B cell (primary cell): ENCODE measurements around the gene SLC6A6. TPM values are rescaled to one million over a fixed set of nuclear protein-coding genes. Genes with fewer than 3 reads are reported as not detected.

Experiments
- ATAC-seq: fragments of 200-7000 bp; cut with Tn5 transposase; one replicate; pipeline ENCODE4 v1.10.0; 2021; ENCODE audit warnings: low read depth, mild to moderate bottlenecking, moderate number of reproducible peaks, moderate library complexity
- CTCF ChIA-PET: fragments of 350-600 bp; sonication (Branson Sonifier 250); formaldehyde crosslinking; loops from one replicate; lab custom pipeline; 2021; ENCODE audit warnings: antibody characterized with exemption, inconsistent platforms; lab: Charles Lee
- POLR2A ChIA-PET: fragments of 350-600 bp; sonication (Branson Sonifier 250); formaldehyde crosslinking; loops from one replicate; lab custom pipeline; 2021; ENCODE audit warnings: antibody characterized with exemption; lab: Charles Lee
- DNase-seq: peaks from one replicate; pipeline ENCODE4 v3.0.0; 2013
- H2AFZ ChIP-seq: 2 replicates; pipeline ENCODE4 v1.6.1; 2012; ENCODE audit warnings: mild to moderate bottlenecking, low read depth, low read length; ENCODE audit not compliant: insufficient read depth, poor library complexity, severe bottlenecking
- H3K27ac ChIP-seq, 2 donors: 1 replicate in 1 of 2; 2 replicates in 1 of 2; pipeline ENCODE4 v1.5.1; 2012 to 2013; ENCODE audit warnings: low read length in 2 of 2, mild to moderate bottlenecking in 2 of 2, moderate library complexity in 1 of 2
- H3K27me3 ChIP-seq, 4 experiments: fragments of 200-600 bp in 1 of 4; sonication (generic) in 1 of 4; replicated peaks in 1 of 4; 1 replicate in 2 of 4; 2 replicates in 2 of 4; pipeline versions ENCODE4 v1.6.1 to v1.7.0; 2013 to 2016; ENCODE audit warnings: low read length in 3 of 4, mild to moderate bottlenecking in 2 of 4, mixed read lengths in 1 of 4, moderate library complexity in 1 of 4; ENCODE audit not compliant: insufficient read depth in 4 of 4, control insufficient read depth in 3 of 4; ENCODE audit errors: control extremely low read depth in 1 of 4
- H3K36me3 ChIP-seq, 2 experiments: replicated peaks in 1 of 2; 1 replicate in 1 of 2; 2 replicates in 1 of 2; pipeline versions ENCODE4 v1.6.1 to v1.7.1; 2013; ENCODE audit warnings: low read length in 1 of 2; ENCODE audit not compliant: insufficient read depth in 2 of 2, control insufficient read depth in 1 of 2; ENCODE audit errors: control extremely low read depth in 1 of 2, extremely low read depth in 1 of 2
- H3K4me1 ChIP-seq, 2 donors: fragments of 200-600 bp in 1 of 2; sonication (generic) in 1 of 2; 1 replicate in 1 of 2; 2 replicates in 1 of 2; pipeline versions ENCODE4 v1.5.1 to v1.6.1; 2013 to 2017; ENCODE audit warnings: low read length in 2 of 2; ENCODE audit not compliant: control insufficient read depth in 2 of 2, insufficient read depth in 2 of 2
- H3K4me2 ChIP-seq: replicated peaks from 2 replicates; pipeline ENCODE3; 2012; ENCODE audit warnings: mild to moderate bottlenecking, low read depth, low read length; ENCODE audit not compliant: poor library complexity, severe bottlenecking
- H3K4me3 ChIP-seq, 5 experiments: fragments of 200-600 bp in 1 of 5; sonication (generic) in 1 of 5; 1 replicate in 3 of 5; 2 replicates in 2 of 5; pipeline versions ENCODE4 v1.5.1 to v1.7.0; 2011 to 2016; ENCODE audit warnings: low read length in 4 of 5, mild to moderate bottlenecking in 4 of 5, low read depth in 2 of 5, control low read depth in 1 of 5, moderate library complexity in 1 of 5; ENCODE audit not compliant: insufficient read depth in 1 of 5; ENCODE audit errors: control extremely low read depth in 1 of 5, extremely low read depth in 1 of 5
- H3K79me2 ChIP-seq: fragments of 200-600 bp; sonication (generic); one replicate; pipeline ENCODE4 v1.6.0; 2016; ENCODE audit warnings: low read length; ENCODE audit not compliant: control insufficient read depth, insufficient read depth
- H3K9ac ChIP-seq: fragments of 200-600 bp; sonication (generic); 2 replicates; pipeline ENCODE4 v1.6.1; 2017; ENCODE audit warnings: mild to moderate bottlenecking, low read length, moderate library complexity
- H3K9me3 ChIP-seq, 3 donors: one replicate each; pipeline versions ENCODE4 v1.6.1 to v1.7.1; 2013; ENCODE audit warnings: low read length in 2 of 3; ENCODE audit not compliant: control insufficient read depth in 2 of 3, insufficient read depth in 1 of 3; ENCODE audit errors: control extremely low read depth in 1 of 3
- H4K20me1 ChIP-seq: 2 replicates; pipeline ENCODE4 v1.6.0; 2012; ENCODE audit warnings: mild to moderate bottlenecking, low read length; ENCODE audit not compliant: insufficient read depth, control insufficient read depth, poor library complexity, severe bottlenecking
- H3K27ac Mint-ChIP-seq: one replicate; pipeline ENCODE4 v1.8.0; 2021; ENCODE audit warnings: mixed read lengths
- H3K27me3 Mint-ChIP-seq: one replicate; pipeline ENCODE4 v1.8.0; 2021; ENCODE audit warnings: mixed read lengths
- H3K4me1 Mint-ChIP-seq: one replicate; pipeline ENCODE4 v1.8.0; 2021; ENCODE audit warnings: mixed read lengths
- H3K4me3 Mint-ChIP-seq: one replicate; pipeline ENCODE4 v1.8.0; 2021; ENCODE audit warnings: mixed read lengths
- H3K9me3 Mint-ChIP-seq: one replicate; pipeline ENCODE4 v1.8.0; 2022; ENCODE audit warnings: mixed read lengths; ENCODE audit not compliant: insufficient read depth
- EZH2 ChIP-seq: IDR thresholded peaks from 2 replicates; pipeline ENCODE4 v1.6.1; 2012; ENCODE audit warnings: borderline replicate concordance, low read depth, mild to moderate bottlenecking, moderate library complexity, low read length; ENCODE audit not compliant: insufficient read depth, poor library complexity, severe bottlenecking
- WGBS: methylation state at CpG from one replicate; pipeline ENCODE4 v1.1.5; 2013; ENCODE audit warnings: missing lambda C conversion rate; ENCODE audit not compliant: insufficient coverage; 5-methylcytosine and 5-hydroxymethylcytosine counted together
- intact Hi-C: fragments of 100-400 bp; cut with micrococcal nuclease; formaldehyde crosslinking; loops from one replicate; pipeline ENCODE4 v1.10.0; 2022
- polyA plus RNA-seq: library from polyadenylated mRNA; depleted of rRNA; stranded (reverse); fragments of >200 nt; gene quantifications from 2 replicates; pipeline ENCODE4 v1.2.3, GENCODE V29; 2012
- total RNA-seq, 2 donors: library from RNA; stranded (reverse); fragments of 120-200 nt in 1 of 2; gene quantifications; 1 replicate in 1 of 2; 2 replicates in 1 of 2; pipeline versions ENCODE4 v1.2.3 to v1.2.4, GENCODE V29; 2013 to 2022
- TF ChIP-seq, protein P1 (sequence below): fragments of 200-600 bp; IDR thresholded peaks from one replicate; pipeline ENCODE4 v1.8.0; 2022; ENCODE audit warnings: antibody characterized with exemption, mild to moderate bottlenecking

Gene SLC6A6
- total and polyA plus RNA-seq, 2 donors (not counting 1 experiment from before 2014, with no cell fraction given) = 34.2 to 48.7 TPM

DNA sequence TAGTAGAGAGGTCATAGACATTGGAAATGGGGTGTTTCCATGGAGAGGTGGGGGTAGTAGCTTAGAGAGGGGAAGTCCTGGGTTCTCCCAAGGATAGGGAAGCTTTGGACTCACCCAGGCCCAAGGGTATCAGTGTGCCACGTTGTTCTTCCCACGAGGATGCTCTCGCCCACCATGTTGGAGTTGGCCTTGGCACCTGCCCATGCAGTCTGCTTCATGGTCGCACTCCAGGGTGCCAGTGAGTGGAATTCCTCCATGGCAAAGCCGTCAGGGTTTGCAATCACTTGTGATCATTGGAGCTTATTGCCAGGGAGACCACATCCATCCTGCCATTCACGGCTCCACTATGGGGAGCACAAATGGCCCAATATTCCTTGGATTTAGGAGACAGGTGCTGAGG, 77.2 kb downstream of the SLC6A6 start:
- DNase-seq = no peak
- no peak for ATAC-seq
- POLR2A ChIA-PET = no interaction called here

DNA sequence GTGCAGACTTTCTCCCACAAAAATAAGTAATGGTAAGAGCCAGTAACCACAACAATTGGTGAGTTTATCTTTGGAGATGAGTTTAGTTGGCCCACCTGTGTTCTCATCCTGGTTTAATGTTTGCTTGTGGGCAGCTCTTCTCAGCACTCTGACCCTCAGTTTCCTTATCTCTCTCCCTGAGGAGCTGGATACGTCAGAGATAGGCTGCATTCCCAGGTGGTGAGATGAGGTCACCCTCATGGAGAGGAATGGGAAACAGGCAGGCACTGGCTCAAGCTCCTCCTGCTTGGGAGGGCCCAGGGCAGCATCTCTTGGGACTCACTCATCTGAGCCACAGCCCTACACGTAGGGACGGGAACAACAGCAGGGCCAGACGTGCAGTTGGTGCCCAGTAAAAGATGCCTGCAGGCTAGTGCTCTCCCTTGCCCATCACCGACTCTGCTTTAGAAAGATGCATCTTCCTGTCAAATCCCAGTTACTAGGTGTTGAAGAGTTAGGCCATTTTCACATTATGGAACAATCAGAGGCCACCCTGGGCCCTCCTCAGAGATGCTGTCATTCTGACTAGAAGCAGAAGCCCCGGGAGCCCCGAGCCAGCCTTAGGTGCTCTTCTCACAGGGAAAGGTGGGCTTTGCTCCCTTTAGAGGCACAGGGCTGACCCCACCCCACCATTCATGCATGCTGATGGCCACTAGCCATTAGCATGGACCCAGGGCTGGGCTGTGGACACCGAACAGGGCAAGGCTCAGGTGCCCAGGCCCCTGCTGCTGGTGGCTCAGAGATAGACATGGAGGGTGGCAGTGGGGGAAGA, 78.0 kb downstream of the SLC6A6 start:
- no peak overlapping the region for H3K27ac ChIP-seq
- H3K4me1 ChIP-seq = no peaks in the 10 kb centered on the region
- H2AFZ ChIP-seq = no peak overlapping the region
- Mint-ChIP-seq H3K27me3 (no peaks in the 10 kb centered on the region), H3K9me3 (no peaks in the 10 kb centered on the region), H3K4me3 (no peak overlapping the region), H3K4me1 (no peaks in the 10 kb centered on the region), H3K27ac (no peak overlapping the region)
- no peak overlapping the region for H3K4me2 ChIP-seq
- H3K79me2 ChIP-seq = no peaks in the 10 kb centered on the region
- WGBS = 98% methylated on average over 8 of the region's 8 CpGs
- no peaks in the 10 kb centered on the region for H3K27me3 ChIP-seq
- no peaks in the 10 kb centered on the region for H4K20me1 ChIP-seq
- no peak overlapping the region for H3K9ac ChIP-seq
- H3K4me3 ChIP-seq = no peak overlapping the region
- ChIA-PET POLR2A (no interaction called here), CTCF (interaction anchor here (2.5 kb wide), 1 partner anchor 13 kb away, joined by 8 read pairs; no protein-coding TSS in a partner anchor)
- ATAC-seq = no peak
- peaks cover 0 to 91% of the 10 kb centered on the region in 2 experiments for H3K36me3 ChIP-seq
- no peaks in the 10 kb centered on the region for H3K9me3 ChIP-seq
- no peak for DNase-seq
- intact Hi-C loops = no loop called here
- no peak for TF ChIP-seq EZH2
- TF ChIP-seq, protein P1, sequence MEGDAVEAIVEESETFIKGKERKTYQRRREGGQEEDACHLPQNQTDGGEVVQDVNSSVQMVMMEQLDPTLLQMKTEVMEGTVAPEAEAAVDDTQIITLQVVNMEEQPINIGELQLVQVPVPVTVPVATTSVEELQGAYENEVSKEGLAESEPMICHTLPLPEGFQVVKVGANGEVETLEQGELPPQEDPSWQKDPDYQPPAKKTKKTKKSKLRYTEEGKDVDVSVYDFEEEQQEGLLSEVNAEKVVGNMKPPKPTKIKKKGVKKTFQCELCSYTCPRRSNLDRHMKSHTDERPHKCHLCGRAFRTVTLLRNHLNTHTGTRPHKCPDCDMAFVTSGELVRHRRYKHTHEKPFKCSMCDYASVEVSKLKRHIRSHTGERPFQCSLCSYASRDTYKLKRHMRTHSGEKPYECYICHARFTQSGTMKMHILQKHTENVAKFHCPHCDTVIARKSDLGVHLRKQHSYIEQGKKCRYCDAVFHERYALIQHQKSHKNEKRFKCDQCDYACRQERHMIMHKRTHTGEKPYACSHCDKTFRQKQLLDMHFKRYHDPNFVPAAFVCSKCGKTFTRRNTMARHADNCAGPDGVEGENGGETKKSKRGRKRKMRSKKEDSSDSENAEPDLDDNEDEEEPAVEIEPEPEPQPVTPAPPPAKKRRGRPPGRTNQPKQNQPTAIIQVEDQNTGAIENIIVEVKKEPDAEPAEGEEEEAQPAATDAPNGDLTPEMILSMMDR = no peak

More for the DNA sequence above, 77.2 kb downstream of the SLC6A6 start:
- TF ChIP-seq EZH2 = no peak
- TF ChIP-seq, protein P1 = no peak
- Histone ChIP-seq H3K4me3 (no peak overlapping the region), H3K36me3 (peaks cover 0 to 87% of the 10 kb centered on the region in 2 experiments), H3K27ac (no peak overlapping the region), H3K9me3 (no peaks in the 10 kb centered on the region), H3K4me2 (no peak overlapping the region), H3K27me3 (no peaks in the 10 kb centered on the region), H3K9ac (no peak overlapping the region), H2AFZ (no peak overlapping the region), H3K79me2 (no peaks in the 10 kb centered on the region), H3K4me1 (no peaks in the 10 kb centered on the region), H4K20me1 (no peaks in the 10 kb centered on the region)
- CTCF ChIA-PET = interaction anchor here (1.1 to 2.5 kb wide), 2 partner anchors 12 to 276 kb away, joined by 3 to 8 read pairs; no protein-coding TSS in a partner anchor
- Mint-ChIP-seq H3K9me3 (no peaks in the 10 kb centered on the region), H3K4me1 (no peaks in the 10 kb centered on the region), H3K4me3 (no peak overlapping the region), H3K27ac (no peak overlapping the region), H3K27me3 (no peaks in the 10 kb centered on the region)
- intact Hi-C loops = no loop called here
- WGBS = 96% methylated on average over 6 of the region's 6 CpGs
